Upper lobe of left lung (tissue), 6 donors: ENCODE measurements around the gene DEK. TPM values are rescaled to one million over a fixed set of nuclear protein-coding genes. Genes with fewer than 3 reads are reported as not detected.
A peak's percentile ranks its signal among the peaks of the same experiment; 100 is the strongest.

Experiments used
- ATAC-seq, 2 donors: fragments of 200-7000 bp; cut with Tn5 transposase; one replicate each; pipeline ENCODE4 v1.9.1; 2022; ENCODE audit warnings: mild to moderate bottlenecking in 2 of 2, moderate library complexity in 2 of 2; ENCODE audit not compliant: low FRiP score in 2 of 2
- DNase-seq, 2 donors: peaks; one replicate each; pipeline ENCODE4 v3.0.0-alpha.2; 2019 to 2020
- H3K27ac ChIP-seq, 4 donors: fragments of 200-600 bp; sonication (generic); one replicate each; pipeline ENCODE4 v1.5.1; 2016 to 2019
- H3K27me3 ChIP-seq, 4 donors: fragments of 200-600 bp; sonication (generic); one replicate each; pipeline ENCODE4 v1.5.1; 2017 to 2019
- H3K36me3 ChIP-seq, 4 donors: fragments of 200-600 bp; sonication (generic); one replicate each; pipeline ENCODE4 v1.5.1; 2016 to 2019
- H3K4me1 ChIP-seq, 4 donors: fragments of 200-600 bp; sonication (generic); one replicate each; pipeline ENCODE4 v1.5.1; 2018 to 2019
- H3K4me3 ChIP-seq, 4 donors: fragments of 200-600 bp; sonication (generic); one replicate each; pipeline ENCODE4 v1.5.1; 2017 to 2019; ENCODE audit warnings: mild to moderate bottlenecking in 2 of 4, moderate library complexity in 1 of 4
- H3K9me3 ChIP-seq, 4 donors: fragments of 200-600 bp; sonication (generic); one replicate each; pipeline ENCODE4 v1.5.1; 2018 to 2019
- EP300 ChIP-seq, 4 donors: sonication (generic); formaldehyde crosslinking; IDR thresholded peaks; one replicate each; pipeline ENCODE4 v1.5.1; 2017; ENCODE audit warnings: antibody characterized with exemption in 4 of 4, control low read depth in 2 of 4
- POLR2A ChIP-seq, 4 donors: fragments of 450-650 bp; IDR thresholded peaks; one replicate each; pipeline ENCODE4 v1.5.1; 2016 to 2017; ENCODE audit warnings: antibody characterized with exemption in 4 of 4, mild to moderate bottlenecking in 2 of 4
- POLR2AphosphoS5 ChIP-seq, 2 donors: sonication (generic); formaldehyde crosslinking; IDR thresholded peaks; one replicate each; pipeline ENCODE4 v1.5.1; 2017; ENCODE audit warnings: antibody characterized with exemption in 2 of 2
- WGBS, 2 donors: methylation state at CpG; one replicate each; pipeline ENCODE4 v1.1.5; 2017 to 2018; 5-methylcytosine and 5-hydroxymethylcytosine counted together
- total RNA-seq, 6 donors: library from RNA; depleted of rRNA in 4 of 6; stranded (reverse); fragments of >200 nt in 4 of 6; gene quantifications; one replicate each; pipeline versions ENCODE4 v1.1.0 to v1.2.1, GENCODE V29; 2016 to 2021
- TF ChIP-seq, protein P1 (sequence below), 6 experiments: fragments of 450-650 bp in 4 of 6; fragments of 200-600 bp in 2 of 6; sonication (generic) in 2 of 6; IDR thresholded peaks; one replicate each; pipeline ENCODE4 v1.5.1; 2016 to 2019; ENCODE audit warnings: antibody characterized with exemption in 6 of 6
- donor health status: DM: no; HTN: no; CAD: no; lungs with moderate emphysema.
- donor health status: DM: no; HTN: yes; CAD: no; lungs with severe emphysema.

DEK gene
- total RNA-seq, 6 donors from 2014 or later, result 61.5 to 170 (median 92.4) TPM

DNA sequence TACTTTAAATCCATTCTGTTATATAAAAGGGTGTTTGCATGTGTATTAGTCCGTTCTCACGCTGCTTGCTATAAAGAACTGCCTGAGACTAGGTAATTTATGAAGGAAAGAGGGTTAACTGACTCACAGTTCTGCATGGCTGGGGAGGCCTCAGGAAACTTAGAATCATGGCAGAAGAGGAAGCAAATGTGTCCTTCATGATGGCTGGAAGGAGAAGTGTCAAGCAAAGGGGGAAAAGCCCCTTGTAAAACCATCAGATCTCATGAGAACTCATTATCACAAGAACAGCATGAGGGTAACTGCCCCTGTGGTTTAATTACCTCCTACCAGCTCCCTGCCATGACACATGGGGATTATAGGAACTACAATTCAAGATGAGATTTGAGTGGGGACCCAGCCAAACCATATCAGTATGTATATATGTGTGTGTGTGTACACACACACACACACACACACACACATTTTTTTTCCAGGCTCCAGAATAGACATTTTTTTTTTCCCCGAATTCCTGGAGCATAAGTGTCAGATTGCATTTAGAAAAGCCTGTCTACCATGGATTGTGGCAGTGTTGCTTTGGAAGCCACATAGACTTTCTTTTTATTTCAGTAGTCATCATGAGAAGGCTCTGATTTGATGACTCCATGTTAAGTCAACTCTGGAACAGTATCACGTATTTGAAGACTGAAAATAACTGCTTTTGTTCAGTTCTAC is 77.6 kb downstream of the DEK start:
- H3K4me1 ChIP-seq, result peaks cover 0 to 12% (median 4%) of the 10 kb centered on the region in 4 donors
- 67 to 79% methylated on average over 4 of the region's 4 CpGs for WGBS, 2 donors
- no peak for ATAC-seq
- H3K4me3 ChIP-seq, result no peak overlapping the region
- DNase-seq, result no peak
- no peaks in the 10 kb centered on the region for H3K27me3 ChIP-seq
- peak overlapping the region; percentile 7 to 43 (median 20) for H3K27ac ChIP-seq
- H3K36me3 ChIP-seq, result peaks cover 0 to 32% (median 6%) of the 10 kb centered on the region in 4 donors
- TF ChIP-seq POLR2A (IDR thresholded peaks at IDR 0.05) (no peak), POLR2AphosphoS5 (IDR thresholded peaks at IDR 0.05) (no peak), EP300 (IDR thresholded peaks at IDR 0.05) (no peak)
- TF ChIP-seq, protein P1, sequence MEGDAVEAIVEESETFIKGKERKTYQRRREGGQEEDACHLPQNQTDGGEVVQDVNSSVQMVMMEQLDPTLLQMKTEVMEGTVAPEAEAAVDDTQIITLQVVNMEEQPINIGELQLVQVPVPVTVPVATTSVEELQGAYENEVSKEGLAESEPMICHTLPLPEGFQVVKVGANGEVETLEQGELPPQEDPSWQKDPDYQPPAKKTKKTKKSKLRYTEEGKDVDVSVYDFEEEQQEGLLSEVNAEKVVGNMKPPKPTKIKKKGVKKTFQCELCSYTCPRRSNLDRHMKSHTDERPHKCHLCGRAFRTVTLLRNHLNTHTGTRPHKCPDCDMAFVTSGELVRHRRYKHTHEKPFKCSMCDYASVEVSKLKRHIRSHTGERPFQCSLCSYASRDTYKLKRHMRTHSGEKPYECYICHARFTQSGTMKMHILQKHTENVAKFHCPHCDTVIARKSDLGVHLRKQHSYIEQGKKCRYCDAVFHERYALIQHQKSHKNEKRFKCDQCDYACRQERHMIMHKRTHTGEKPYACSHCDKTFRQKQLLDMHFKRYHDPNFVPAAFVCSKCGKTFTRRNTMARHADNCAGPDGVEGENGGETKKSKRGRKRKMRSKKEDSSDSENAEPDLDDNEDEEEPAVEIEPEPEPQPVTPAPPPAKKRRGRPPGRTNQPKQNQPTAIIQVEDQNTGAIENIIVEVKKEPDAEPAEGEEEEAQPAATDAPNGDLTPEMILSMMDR (IDR thresholded peaks at IDR 0.05), result no peak
- no peaks in the 10 kb centered on the region for H3K9me3 ChIP-seq

DNA sequence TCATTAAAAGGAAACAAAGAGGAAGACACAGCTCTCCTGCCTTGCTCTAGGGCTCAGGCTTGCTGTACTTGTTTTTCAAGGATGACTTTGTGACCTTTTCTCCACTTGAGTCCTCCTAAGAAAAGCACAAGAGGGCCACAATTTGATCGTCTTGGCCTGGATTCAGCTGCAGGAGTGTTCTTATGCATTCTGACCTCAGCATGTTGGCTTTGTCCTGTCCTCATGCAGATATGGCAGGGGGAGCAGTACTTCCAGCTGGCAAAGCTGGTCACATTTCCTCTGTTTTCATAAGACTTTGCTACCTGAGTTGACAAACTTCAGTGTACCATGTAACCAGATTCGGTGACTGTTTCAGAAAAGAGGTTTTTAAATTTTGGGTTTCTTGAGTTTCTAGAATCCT is 78.3 kb downstream of the DEK start:
- 37 to 41% methylated on average over 2 of the region's 2 CpGs for WGBS, 2 donors

DNA sequence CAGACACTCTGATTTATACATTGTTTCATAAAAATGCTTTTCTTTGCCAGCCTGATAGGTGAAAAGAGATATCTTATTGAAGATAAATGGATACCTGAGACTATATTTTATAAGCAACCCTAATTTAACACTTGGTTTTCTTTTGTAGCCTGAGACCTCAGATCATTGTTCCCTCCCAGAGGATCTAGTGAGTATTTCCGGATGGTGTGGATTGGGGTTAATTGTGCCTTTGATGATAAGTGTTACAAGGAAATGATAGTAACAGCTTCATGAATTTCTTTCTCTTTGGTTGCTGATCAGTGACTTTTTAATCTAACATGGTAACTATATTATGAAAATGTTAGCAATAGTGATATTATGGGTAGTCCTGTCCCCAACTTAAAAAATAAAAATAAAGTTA is 78.7 kb downstream of the DEK start:
- H3K36me3 ChIP-seq, result peaks cover 0 to 23% (median 2%) of the 10 kb centered on the region in 4 donors
- no peak overlapping the region for H3K4me3 ChIP-seq
- DNase-seq, result no peak
- H3K27ac ChIP-seq, result peak overlapping the region in 2 of 4 donors; percentile 7 to 43
- H3K9me3 ChIP-seq, result no peaks in the 10 kb centered on the region
- ATAC-seq, result no peak
- 56 to 62% methylated on average over 1 of the region's 1 CpG for WGBS, 2 donors
- H3K4me1 ChIP-seq, result peaks cover 0 to 12% (median 4%) of the 10 kb centered on the region in 4 donors
- no peaks in the 10 kb centered on the region for H3K27me3 ChIP-seq
- TF ChIP-seq POLR2A (IDR thresholded peaks at IDR 0.05) (no peak), POLR2AphosphoS5 (IDR thresholded peaks at IDR 0.05) (no peak), EP300 (IDR thresholded peaks at IDR 0.05) (no peak)
- TF ChIP-seq, protein P1 (IDR thresholded peaks at IDR 0.05), result no peak

More for the DNA sequence above, 78.3 kb downstream of the DEK start:
- Histone ChIP-seq H3K27me3 (no peaks in the 10 kb centered on the region), H3K4me1 (peaks cover 0 to 12% (median 4%) of the 10 kb centered on the region in 4 donors), H3K4me3 (no peak overlapping the region), H3K27ac (peak overlapping the region; percentile 7 to 43 (median 20)), H3K36me3 (peaks cover 0 to 25% (median 3%) of the 10 kb centered on the region in 4 donors), H3K9me3 (no peaks in the 10 kb centered on the region)
- peak in 1 of 2 donors; percentile 17 for TF ChIP-seq POLR2AphosphoS5 (IDR thresholded peaks at IDR 0.05)
- TF ChIP-seq, protein P1 (IDR thresholded peaks at IDR 0.05), result no peak
- ATAC-seq (peak in 1 of 2 donors; percentile 84), DNase-seq (peak in 1 of 2 donors; percentile 84)

DNA sequence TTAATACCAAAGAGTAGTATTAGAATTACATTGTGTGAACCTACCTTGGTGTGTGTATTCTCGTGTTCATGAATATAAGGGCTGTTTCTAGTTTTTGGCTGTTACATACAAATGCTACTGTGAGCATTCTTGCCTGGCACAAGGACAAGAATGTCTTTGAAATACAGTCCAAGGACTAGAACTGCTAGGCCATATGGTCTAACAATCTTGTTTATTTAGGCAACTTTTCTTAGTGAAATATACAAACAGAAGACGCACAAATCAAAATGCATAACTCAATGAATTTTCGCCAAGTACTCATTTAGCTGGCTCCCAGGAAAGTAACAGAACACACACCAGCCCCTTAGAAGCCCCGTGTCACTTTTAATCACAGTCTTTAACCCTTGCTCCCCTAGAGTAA is 80.6 kb downstream of the DEK start:
- WGBS, 2 donors, result 57 to 80% methylated on average over 4 of the region's 4 CpGs
- H3K4me3 ChIP-seq, result no peak overlapping the region
- ATAC-seq, result no peak

More for the DNA sequence above, 80.6 kb downstream of the DEK start:
- Histone ChIP-seq H3K9me3 (no peaks in the 10 kb centered on the region), H3K4me1 (peaks cover 0 to 12% (median 4%) of the 10 kb centered on the region in 4 donors), H3K27ac (no peak overlapping the region), H3K27me3 (no peaks in the 10 kb centered on the region), H3K36me3 (peaks cover 0 to 23% (median 2%) of the 10 kb centered on the region in 4 donors)
- DNase-seq, result no peak
- TF ChIP-seq, protein P1 (IDR thresholded peaks at IDR 0.05), result no peak
- TF ChIP-seq POLR2AphosphoS5 (IDR thresholded peaks at IDR 0.05) (no peak), EP300 (IDR thresholded peaks at IDR 0.05) (no peak), POLR2A (IDR thresholded peaks at IDR 0.05) (no peak)
